Measurements from ENCODE around the gene ADAM12.

DNA sequence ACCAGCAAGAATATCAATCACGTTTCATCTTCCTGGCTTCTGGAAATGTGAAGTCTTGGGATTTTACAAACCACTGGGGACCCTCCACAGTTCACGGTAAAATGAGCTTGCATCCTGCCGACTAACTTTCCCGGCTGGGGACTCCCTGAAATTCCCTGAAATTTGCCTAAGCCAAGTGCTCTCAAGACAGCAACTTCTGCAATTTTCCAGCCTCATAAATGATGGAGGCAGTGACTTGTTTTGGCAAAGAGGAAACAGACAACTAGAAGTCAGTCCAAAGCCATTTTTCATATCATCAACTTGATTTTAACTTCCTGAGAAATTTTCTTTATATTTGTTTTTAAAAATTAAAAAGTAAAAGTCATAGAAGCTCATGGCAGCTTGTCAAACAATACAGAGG lies 279.6 kb downstream of the ADAM12 start:
- TF ChIP-seq, protein P1, sequence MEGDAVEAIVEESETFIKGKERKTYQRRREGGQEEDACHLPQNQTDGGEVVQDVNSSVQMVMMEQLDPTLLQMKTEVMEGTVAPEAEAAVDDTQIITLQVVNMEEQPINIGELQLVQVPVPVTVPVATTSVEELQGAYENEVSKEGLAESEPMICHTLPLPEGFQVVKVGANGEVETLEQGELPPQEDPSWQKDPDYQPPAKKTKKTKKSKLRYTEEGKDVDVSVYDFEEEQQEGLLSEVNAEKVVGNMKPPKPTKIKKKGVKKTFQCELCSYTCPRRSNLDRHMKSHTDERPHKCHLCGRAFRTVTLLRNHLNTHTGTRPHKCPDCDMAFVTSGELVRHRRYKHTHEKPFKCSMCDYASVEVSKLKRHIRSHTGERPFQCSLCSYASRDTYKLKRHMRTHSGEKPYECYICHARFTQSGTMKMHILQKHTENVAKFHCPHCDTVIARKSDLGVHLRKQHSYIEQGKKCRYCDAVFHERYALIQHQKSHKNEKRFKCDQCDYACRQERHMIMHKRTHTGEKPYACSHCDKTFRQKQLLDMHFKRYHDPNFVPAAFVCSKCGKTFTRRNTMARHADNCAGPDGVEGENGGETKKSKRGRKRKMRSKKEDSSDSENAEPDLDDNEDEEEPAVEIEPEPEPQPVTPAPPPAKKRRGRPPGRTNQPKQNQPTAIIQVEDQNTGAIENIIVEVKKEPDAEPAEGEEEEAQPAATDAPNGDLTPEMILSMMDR (IDR thresholded peaks at IDR 0.05; ENCODE audit: insufficient read depth, low read depth, low read length) = no peak
- no peak for TF ChIP-seq EZH2 (IDR thresholded peaks at IDR 0.05; ENCODE audit: insufficient read depth, low read length)

Measured in astrocyte (in vitro differentiated cells and primary cell).